SK-N-MC (cell line): ENCODE data around the gene POMGNT2.

ENCODE experiments used
- DNase-seq: peaks from one replicate; pipeline ENCODE4 v3.0.0-alpha.2; 2011; ENCODE audit warnings: low read depth, low spot score
- H3K27ac ChIP-seq: fragments of 200-600 bp; sonication (generic); 2 replicates; pipeline ENCODE4 v1.5.1; 2016; ENCODE audit warnings: mixed run types
- H3K36me3 ChIP-seq: fragments of 200-600 bp; sonication (generic); 2 replicates; pipeline ENCODE4 v1.6.1; 2017; ENCODE audit warnings: antibody characterized with exemption, low read length, mixed read lengths; ENCODE audit not compliant: insufficient read depth
- H3K4me3 ChIP-seq: fragments of 200-600 bp; sonication (generic); 2 replicates; pipeline ENCODE4 v1.5.1; 2016
- H3K9ac ChIP-seq: fragments of 200-600 bp; sonication (generic); 2 replicates; pipeline ENCODE4 v1.8.0; 2017; ENCODE audit warnings: mixed run types, mixed read lengths; ENCODE audit not compliant: insufficient read length
- H3K9me3 ChIP-seq: fragments of 200-600 bp; sonication (generic); 2 replicates; pipeline ENCODE4 v1.6.1; 2017; ENCODE audit warnings: low read depth, mild to moderate bottlenecking, antibody characterized with exemption, low read length, moderate library complexity, mixed read lengths
- EZH2 ChIP-seq: fragments of 200-600 bp; sonication (generic); IDR thresholded peaks from one replicate; pipeline ENCODE4 v1.6.1; 2017; ENCODE audit warnings: antibody characterized with exemption
- FOXP2 ChIP-seq: optimal IDR thresholded peaks from 2 replicates; pipeline ENCODE3; 2011; ENCODE audit warnings: mild to moderate bottlenecking, moderate library complexity; ENCODE audit not compliant: insufficient read depth; ENCODE audit errors: extremely low read length, control extremely low read depth
- POLR2AphosphoS5 ChIP-seq: IDR thresholded peaks from 2 replicates; pipeline ENCODE4 v1.6.1; 2012; ENCODE audit warnings: mild to moderate bottlenecking, low read depth, low read length, borderline replicate concordance

Gene POMGNT2

GRCh38 chr3:43095370-43095769 is 10.5 kb downstream of the POMGNT2 start:
- H3K4me3 ChIP-seq = no peak overlapping the region
- TF ChIP-seq FOXP2 (no peak), POLR2AphosphoS5 (no peak), EZH2 (no peak)
- DNase-seq = no peak
- H3K36me3 ChIP-seq = no peaks in the 10 kb centered on the region
- no peaks in the 10 kb centered on the region for H3K9me3 ChIP-seq
- no peak overlapping the region for H3K27ac ChIP-seq
- no peak overlapping the region for H3K9ac ChIP-seq

- TF ChIP-seq FOXP2 (no peak), EZH2 (no peak), POLR2AphosphoS5 (no peak)
- no peak for DNase-seq
- Histone ChIP-seq H3K9ac (no peak overlapping the region), H3K27ac (no peak overlapping the region), H3K4me3 (no peak overlapping the region), H3K9me3 (no peaks in the 10 kb centered on the region), H3K36me3 (no peaks in the 10 kb centered on the region)
These were observed 11.0 kb downstream of the POMGNT2 start for GRCh38 chr3:43094851-43095250.

DNA sequence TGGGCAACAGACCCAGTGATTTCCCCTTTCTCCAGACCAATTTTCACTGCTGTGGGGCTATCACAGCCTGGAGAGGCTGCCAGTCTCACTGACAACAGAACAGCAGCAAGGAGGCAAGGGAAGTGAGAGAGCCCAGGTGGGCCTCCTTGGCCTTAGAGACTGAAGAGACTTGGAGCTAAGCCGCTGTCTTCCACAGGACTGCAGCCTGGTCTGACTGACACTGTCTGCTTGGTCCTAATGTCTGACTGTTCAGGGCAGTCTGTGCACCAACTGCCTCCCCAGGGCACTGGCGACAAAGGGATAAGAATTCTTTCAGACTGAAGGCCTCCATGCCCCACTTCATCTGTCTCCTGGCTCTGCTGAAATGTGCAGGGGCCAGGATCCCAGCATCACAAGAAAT is 11.5 kb downstream of the POMGNT2 start:
- TF ChIP-seq FOXP2 (no peak), EZH2 (no peak), POLR2AphosphoS5 (no peak)
- Histone ChIP-seq H3K4me3 (no peak overlapping the region), H3K27ac (no peak overlapping the region), H3K9ac (no peak overlapping the region), H3K36me3 (no peaks in the 10 kb centered on the region), H3K9me3 (no peaks in the 10 kb centered on the region)
- DNase-seq = no peak

DNA sequence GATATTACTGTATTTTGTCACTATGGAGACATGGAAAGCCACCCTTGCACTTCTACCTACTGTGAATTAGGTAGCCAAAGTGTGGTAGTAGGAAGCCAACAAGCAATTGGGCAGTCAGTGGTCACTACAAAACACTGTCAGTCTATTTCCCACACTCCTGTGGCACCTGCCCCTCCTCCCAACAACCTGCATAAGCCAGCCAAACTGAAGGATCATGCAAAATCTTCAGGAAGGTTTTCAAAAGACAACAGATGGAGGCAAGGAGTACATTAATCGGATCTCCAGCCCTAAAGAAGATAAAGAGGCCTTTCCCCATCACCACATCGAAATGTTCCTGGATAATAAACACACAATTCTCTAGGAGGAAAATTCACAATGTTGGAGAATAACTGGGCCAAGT is 11.9 kb downstream of the POMGNT2 start:
- Histone ChIP-seq H3K27ac (no peak overlapping the region), H3K36me3 (no peaks in the 10 kb centered on the region), H3K9me3 (no peaks in the 10 kb centered on the region), H3K4me3 (no peak overlapping the region), H3K9ac (no peak overlapping the region)
- DNase-seq = no peak
- TF ChIP-seq FOXP2 = no peak
- no peak for TF ChIP-seq POLR2AphosphoS5

DNA sequence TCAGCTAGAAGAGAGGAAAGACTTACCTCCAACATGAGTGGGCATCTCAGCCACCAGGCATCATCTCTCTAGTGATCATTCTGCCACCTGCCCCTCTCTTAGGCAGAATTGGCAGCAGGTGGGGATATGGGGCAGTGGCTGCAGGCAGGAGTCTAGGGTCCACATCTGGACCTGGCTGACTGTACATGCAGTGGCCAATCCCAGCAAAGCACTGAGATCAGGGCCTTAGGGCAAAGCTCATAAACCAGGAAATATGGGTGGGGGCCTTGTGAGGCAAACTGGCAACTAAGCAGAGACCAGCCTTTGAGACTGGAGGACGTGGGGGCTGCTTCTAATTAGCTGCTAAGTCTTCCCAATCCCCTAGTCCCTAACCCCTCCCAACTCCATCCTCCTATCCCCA is 12.9 kb downstream of the POMGNT2 start:
- Histone ChIP-seq H3K4me3 (no peak overlapping the region), H3K27ac (no peak overlapping the region), H3K9ac (no peak overlapping the region), H3K36me3 (no peaks in the 10 kb centered on the region), H3K9me3 (no peaks in the 10 kb centered on the region)
- TF ChIP-seq POLR2AphosphoS5 = no peak
- TF ChIP-seq FOXP2 = no peak
- no peak for TF ChIP-seq EZH2
- DNase-seq = no peak

DNA sequence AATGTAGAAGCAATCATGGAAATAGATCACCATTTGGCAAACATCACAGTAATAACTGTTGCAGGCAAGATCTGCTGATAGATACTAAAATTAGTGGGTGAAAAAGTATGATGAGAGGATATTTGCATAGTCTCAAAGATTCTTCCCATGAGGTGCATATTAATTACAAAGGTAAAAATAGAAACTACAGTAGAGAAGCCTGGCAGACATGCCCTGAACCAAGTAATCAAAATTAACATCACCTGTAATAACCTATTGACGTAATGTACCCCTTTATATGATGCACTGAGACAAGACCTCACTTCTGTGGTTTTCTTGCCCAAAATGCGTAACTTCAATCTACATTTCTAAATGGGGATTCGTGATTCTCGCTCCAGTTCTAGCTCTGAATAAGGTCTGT is 14.4 kb downstream of the POMGNT2 start:
- Histone ChIP-seq H3K27ac (no peak overlapping the region), H3K36me3 (no peaks in the 10 kb centered on the region), H3K9me3 (no peaks in the 10 kb centered on the region), H3K4me3 (no peak overlapping the region), H3K9ac (no peak overlapping the region)
- DNase-seq = no peak
- TF ChIP-seq FOXP2 (no peak), EZH2 (no peak), POLR2AphosphoS5 (no peak)

DNA sequence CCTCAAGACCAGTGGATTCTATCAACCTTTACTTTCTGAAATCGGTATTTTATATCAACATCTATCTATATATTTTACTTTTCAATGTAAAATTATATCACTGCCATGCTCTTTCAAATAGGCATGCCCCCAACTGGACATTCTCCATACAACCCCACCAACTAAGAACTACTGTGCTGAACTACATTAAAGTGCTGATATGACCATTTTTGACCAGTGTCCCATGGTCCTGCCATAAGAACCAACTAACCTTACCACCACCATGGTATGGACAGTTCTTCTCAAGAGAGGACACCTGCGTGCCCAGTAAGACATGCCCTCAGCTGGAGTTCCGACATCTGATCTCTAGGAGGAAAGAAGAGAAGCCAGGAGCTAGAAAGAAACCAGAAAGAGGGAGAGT is 15.6 kb downstream of the POMGNT2 start:
- H3K36me3 ChIP-seq = no peaks in the 10 kb centered on the region
- TF ChIP-seq EZH2 (no peak), FOXP2 (no peak), POLR2AphosphoS5 (no peak)
- no peak overlapping the region for H3K4me3 ChIP-seq
- DNase-seq = no peak
- no peak overlapping the region for H3K9ac ChIP-seq
- H3K9me3 ChIP-seq = no peaks in the 10 kb centered on the region
- no peak overlapping the region for H3K27ac ChIP-seq

- no peak overlapping the region for H3K9ac ChIP-seq
- no peaks in the 10 kb centered on the region for H3K9me3 ChIP-seq
- H3K27ac ChIP-seq = no peak overlapping the region
- no peak for DNase-seq
- no peak overlapping the region for H3K4me3 ChIP-seq
- no peaks in the 10 kb centered on the region for H3K36me3 ChIP-seq
- TF ChIP-seq EZH2 = no peak
- no peak for TF ChIP-seq POLR2AphosphoS5
These were observed 16.8 kb downstream of the POMGNT2 start for GRCh38 chr3:43089081-43089480.

- no peak overlapping the region for H3K27ac ChIP-seq
- H3K9me3 ChIP-seq = no peaks in the 10 kb centered on the region
- H3K36me3 ChIP-seq = no peaks in the 10 kb centered on the region
- no peak for DNase-seq
- H3K9ac ChIP-seq = no peak overlapping the region
- no peak overlapping the region for H3K4me3 ChIP-seq
- TF ChIP-seq EZH2 (no peak), FOXP2 (no peak), POLR2AphosphoS5 (no peak)
These were observed 18.6 kb downstream of the POMGNT2 start for GRCh38 chr3:43087249-43087776.
